ENCODE results near the gene FCHSD2. TPM values are rescaled to one million over a fixed set of nuclear protein-coding genes. Genes with fewer than 3 reads are reported as not detected.

FCHSD2 gene
- polyA plus RNA-seq, 1 donor (not counting 4 experiments of a cell fraction or from before 2014, with no cell fraction given) = 14.2 TPM

DNA sequence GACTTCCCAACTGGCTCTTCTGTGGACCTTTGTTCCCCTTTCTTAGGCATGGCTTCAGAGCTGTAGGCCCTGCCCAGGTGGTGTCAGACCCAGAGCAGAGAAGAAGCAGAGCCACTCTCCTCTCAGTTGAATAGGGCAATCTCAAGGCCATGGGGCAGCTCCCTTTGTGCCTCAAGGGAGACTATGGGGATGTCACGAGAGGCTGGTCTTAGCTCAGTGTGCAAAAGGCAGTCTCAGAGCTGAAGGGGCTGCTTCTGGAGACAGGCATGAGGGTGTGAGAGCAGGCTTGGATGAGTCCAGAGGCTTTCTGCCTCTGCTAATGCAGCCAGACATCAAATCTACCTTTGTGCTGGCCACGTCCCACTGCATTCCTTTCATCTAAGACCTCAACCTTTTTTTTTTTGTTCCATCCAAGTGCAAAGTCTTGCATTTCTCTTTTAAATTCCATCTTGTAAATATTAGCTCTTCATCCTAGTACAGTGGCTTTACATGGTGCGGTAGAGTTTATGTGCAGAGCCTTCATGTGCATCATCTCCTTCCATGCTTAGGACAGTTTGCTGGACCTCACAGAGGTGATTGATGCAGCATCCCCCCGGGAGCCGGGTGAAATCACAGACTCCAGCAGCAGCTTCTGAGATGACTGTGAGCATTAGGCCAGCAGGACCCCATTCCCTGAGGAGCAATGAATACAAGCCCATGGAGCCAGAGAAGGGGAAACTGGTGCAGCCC lies 34.2 kb upstream of the FCHSD2 start:
- Histone ChIP-seq H3K27ac (ENCODE audit: control insufficient read depth, insufficient read depth, low read length) (no peak overlapping the region), H3K4me3 (ENCODE audit: control insufficient read depth in 2 of 3, extremely low read depth in 1 of 3, insufficient read depth in 2 of 3, low read depth in 1 of 3, low read length in 3 of 3) (no peak overlapping the region), H3K27me3 (ENCODE audit: control insufficient read depth, extremely low read depth, insufficient read depth, low read length) (no peaks in the 10 kb centered on the region), H3K9me1 (ENCODE audit: control insufficient read depth, extremely low read depth, insufficient read depth, low read length) (peaks cover 4% of the 10 kb centered on the region), H3K9ac (ENCODE audit: control insufficient read depth, extremely low read depth, insufficient read depth, low read length) (no peak overlapping the region), H4K20me1 (ENCODE audit: control insufficient read depth, extremely low read depth, insufficient read depth, low read length) (no peaks in the 10 kb centered on the region), H3K79me2 (ENCODE audit: control insufficient read depth, insufficient read depth, low read length) (no peaks in the 10 kb centered on the region), H3K4me2 (ENCODE audit: control insufficient read depth, extremely low read depth, insufficient read depth, low read depth, low read length) (peak overlapping the region; percentile 54), H3K36me3 (ENCODE audit: control insufficient read depth in 2 of 2, extremely low read depth in 1 of 2, insufficient read depth in 2 of 2, low read length in 2 of 2) (no peaks in the 10 kb centered on the region), H3K9me3 (ENCODE audit: control insufficient read depth, low read depth, low read length) (no peaks in the 10 kb centered on the region), H2AFZ (ENCODE audit: control insufficient read depth, low read length) (no peak overlapping the region), H3K4me1 (ENCODE audit: control insufficient read depth, extremely low read depth, insufficient read depth, low read length) (peaks cover 20% of the 10 kb centered on the region)
- FAIRE-seq (no peak), DNase-seq (ENCODE audit: low read depth, low spot score) (no peak)
- no peak for TF ChIP-seq EZH2 (IDR thresholded peaks at IDR 0.05; ENCODE audit: low read length)
- TF ChIP-seq, protein P1, sequence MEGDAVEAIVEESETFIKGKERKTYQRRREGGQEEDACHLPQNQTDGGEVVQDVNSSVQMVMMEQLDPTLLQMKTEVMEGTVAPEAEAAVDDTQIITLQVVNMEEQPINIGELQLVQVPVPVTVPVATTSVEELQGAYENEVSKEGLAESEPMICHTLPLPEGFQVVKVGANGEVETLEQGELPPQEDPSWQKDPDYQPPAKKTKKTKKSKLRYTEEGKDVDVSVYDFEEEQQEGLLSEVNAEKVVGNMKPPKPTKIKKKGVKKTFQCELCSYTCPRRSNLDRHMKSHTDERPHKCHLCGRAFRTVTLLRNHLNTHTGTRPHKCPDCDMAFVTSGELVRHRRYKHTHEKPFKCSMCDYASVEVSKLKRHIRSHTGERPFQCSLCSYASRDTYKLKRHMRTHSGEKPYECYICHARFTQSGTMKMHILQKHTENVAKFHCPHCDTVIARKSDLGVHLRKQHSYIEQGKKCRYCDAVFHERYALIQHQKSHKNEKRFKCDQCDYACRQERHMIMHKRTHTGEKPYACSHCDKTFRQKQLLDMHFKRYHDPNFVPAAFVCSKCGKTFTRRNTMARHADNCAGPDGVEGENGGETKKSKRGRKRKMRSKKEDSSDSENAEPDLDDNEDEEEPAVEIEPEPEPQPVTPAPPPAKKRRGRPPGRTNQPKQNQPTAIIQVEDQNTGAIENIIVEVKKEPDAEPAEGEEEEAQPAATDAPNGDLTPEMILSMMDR (optimal IDR thresholded peaks at IDR 0.05 in 1 of 3, IDR thresholded peaks at IDR 0.05 in 1 of 3, conservative IDR thresholded peaks at IDR 0.05 in 1 of 3; ENCODE audit: extremely low read depth in 1 of 3, insufficient read depth in 2 of 3, low read length in 3 of 3) = no peak
- dilution Hi-C loops (cut with MboI; ENCODE audit: extremely low pct_ligation_motif_present, low sequenced_read_pairs) = loop anchor here (5.0 kb wide), 1 partner anchor 61 kb away; no protein-coding TSS in a partner anchor

DNA sequence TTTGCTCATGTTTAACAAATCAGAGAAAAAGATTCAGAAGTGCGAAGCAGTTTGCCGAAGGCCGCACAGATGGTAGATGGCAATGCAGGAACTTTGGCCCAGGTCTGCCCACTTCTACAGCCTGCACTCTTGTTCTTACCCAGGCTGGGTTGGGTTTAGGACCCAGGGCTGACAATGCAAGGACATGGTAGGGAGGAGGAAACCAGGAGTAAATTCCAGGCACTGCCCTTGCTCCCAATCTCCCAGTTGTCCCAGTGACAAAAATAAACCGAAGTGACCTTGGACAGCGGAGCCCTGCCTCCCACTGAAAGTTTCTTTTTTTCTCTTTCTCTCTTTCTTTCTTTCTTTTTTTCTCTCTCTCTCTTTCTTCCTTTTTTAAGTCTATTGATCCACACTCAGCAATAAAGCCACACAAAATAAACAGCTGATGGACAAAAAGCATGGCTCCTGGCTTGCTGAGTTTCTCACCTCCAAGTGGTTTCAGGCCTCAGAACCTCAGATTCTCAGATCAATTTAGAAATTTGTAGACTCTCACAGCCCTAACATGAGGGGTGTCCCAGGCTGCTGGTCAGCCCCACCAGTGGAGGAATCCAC lies 33.5 kb upstream of the FCHSD2 start:
- Histone ChIP-seq H3K4me3 (ENCODE audit: control insufficient read depth in 2 of 3, extremely low read depth in 1 of 3, insufficient read depth in 2 of 3, low read depth in 1 of 3, low read length in 3 of 3) (no peak overlapping the region), H3K27me3 (ENCODE audit: control insufficient read depth, extremely low read depth, insufficient read depth, low read length) (no peaks in the 10 kb centered on the region), H3K9ac (ENCODE audit: control insufficient read depth, extremely low read depth, insufficient read depth, low read length) (no peak overlapping the region), H3K36me3 (ENCODE audit: control insufficient read depth in 2 of 2, extremely low read depth in 1 of 2, insufficient read depth in 2 of 2, low read length in 2 of 2) (no peaks in the 10 kb centered on the region), H3K9me1 (ENCODE audit: control insufficient read depth, extremely low read depth, insufficient read depth, low read length) (peaks cover 4% of the 10 kb centered on the region), H3K9me3 (ENCODE audit: control insufficient read depth, low read depth, low read length) (no peaks in the 10 kb centered on the region), H4K20me1 (ENCODE audit: control insufficient read depth, extremely low read depth, insufficient read depth, low read length) (no peaks in the 10 kb centered on the region), H3K4me1 (ENCODE audit: control insufficient read depth, extremely low read depth, insufficient read depth, low read length) (peaks cover 20% of the 10 kb centered on the region), H3K4me2 (ENCODE audit: control insufficient read depth, extremely low read depth, insufficient read depth, low read depth, low read length) (no peak overlapping the region), H2AFZ (ENCODE audit: control insufficient read depth, low read length) (no peak overlapping the region), H3K79me2 (ENCODE audit: control insufficient read depth, insufficient read depth, low read length) (no peaks in the 10 kb centered on the region), H3K27ac (ENCODE audit: control insufficient read depth, insufficient read depth, low read length) (no peak overlapping the region)
- dilution Hi-C loops (cut with MboI; ENCODE audit: extremely low pct_ligation_motif_present, low sequenced_read_pairs) = loop anchor here (5.0 kb wide), 1 partner anchor 62 kb away; no protein-coding TSS in a partner anchor
- FAIRE-seq (no peak), DNase-seq (ENCODE audit: low read depth, low spot score) (no peak)
- TF ChIP-seq EZH2 (IDR thresholded peaks at IDR 0.05; ENCODE audit: low read length) = no peak
- TF ChIP-seq, protein P1 (optimal IDR thresholded peaks at IDR 0.05 in 1 of 3, IDR thresholded peaks at IDR 0.05 in 1 of 3, conservative IDR thresholded peaks at IDR 0.05 in 1 of 3; ENCODE audit: extremely low read depth in 1 of 3, insufficient read depth in 2 of 3, low read length in 3 of 3) = no peak
